Thyroid gland (tissue), 4 donors: ENCODE measurements around the gene WWP2. TPM values are rescaled to one million over a fixed set of nuclear protein-coding genes. Genes with fewer than 3 reads are reported as not detected.

Source experiments
- DNase-seq, 2 donors: peaks; one replicate each; pipeline ENCODE4 v3.0.0-alpha.2; 2019
- H3K27ac ChIP-seq, 3 donors: fragments of 200-600 bp; sonication (generic); 1 replicate in 2 of 3; 2 replicates in 1 of 3; pipeline ENCODE4 v1.5.1; 2016 to 2019; ENCODE audit warnings: mild to moderate bottlenecking in 1 of 3, moderate library complexity in 1 of 3
- H3K27me3 ChIP-seq: fragments of 200-600 bp; sonication (generic); one replicate; pipeline ENCODE4 v1.5.1; 2019
- H3K36me3 ChIP-seq, 2 donors: fragments of 200-600 bp; sonication (generic); one replicate each; pipeline ENCODE4 v1.5.1; 2016 to 2019
- H3K4me1 ChIP-seq, 2 donors: fragments of 200-600 bp; sonication (generic); one replicate each; pipeline ENCODE4 v1.5.1; 2017 to 2019
- H3K4me3 ChIP-seq, 3 donors: fragments of 200-600 bp; sonication (generic); replicated peaks in 1 of 3; 1 replicate in 2 of 3; 2 replicates in 1 of 3; pipeline ENCODE4 v1.5.1; 2016; ENCODE audit warnings: mild to moderate bottlenecking in 1 of 3
- H3K9me3 ChIP-seq: fragments of 200-600 bp; sonication (generic); one replicate; pipeline ENCODE4 v1.5.1; 2017
- CTCF ChIP-seq, 6 experiments: fragments of 200-600 bp in 3 of 6; fragments of 450-650 bp in 3 of 6; sonication (generic) in 3 of 6; IDR thresholded peaks; one replicate each; pipeline ENCODE4 v1.5.1; 2016 to 2019; ENCODE audit warnings: antibody characterized with exemption in 6 of 6, mild to moderate bottlenecking in 2 of 6, inconsistent platforms in 1 of 6, moderate library complexity in 1 of 6
- POLR2A ChIP-seq, 2 donors: fragments of 450-650 bp; IDR thresholded peaks; one replicate each; pipeline ENCODE4 v1.6.1; 2017; ENCODE audit warnings: antibody characterized with exemption in 2 of 2, mild to moderate bottlenecking in 2 of 2, moderate library complexity in 1 of 2
- WGBS, 2 donors: methylation state at CpG; one replicate each; pipeline ENCODE4 v1.1.5; 2017; 5-methylcytosine and 5-hydroxymethylcytosine counted together
- intact Hi-C: fragments of 100-400 bp; cut with DNase I; formaldehyde crosslinking; loops from one replicate; pipeline ENCODE4 v1.15.1; 2023
- total RNA-seq, 4 donors: library from RNA; depleted of rRNA; stranded (reverse); fragments of >200 nt; gene quantifications; one replicate each; pipeline ENCODE4 v1.2.3, GENCODE V29; 2016

WWP2 gene
- total RNA-seq, 4 donors from 2014 or later = 35.9 to 72.1 (median 47.7) TPM

- TF ChIP-seq CTCF (IDR thresholded peaks at IDR 0.05) = no peak
- TF ChIP-seq POLR2A (IDR thresholded peaks at IDR 0.05) = no peak
- Histone ChIP-seq H3K27me3 (no peaks in the 10 kb centered on the region), H3K4me1 (peaks cover 0 to 4% of the 10 kb centered on the region in 2 donors), H3K36me3 (peaks cover 2 to 9% of the 10 kb centered on the region in 2 donors), H3K27ac (no peak overlapping the region), H3K4me3 (no peak overlapping the region), H3K9me3 (no peaks in the 10 kb centered on the region)
- intact Hi-C loops = no loop called here
- WGBS, 2 donors = 96 to 98% methylated on average over 4 of the region's 4 CpGs
- DNase-seq = no peak
Observed at GRCh38 chr16:69793526-69793925, 31.4 kb downstream of the WWP2 start.

- H3K27me3 ChIP-seq = no peaks in the 10 kb centered on the region
- H3K27ac ChIP-seq = no peak overlapping the region
- intact Hi-C loops = no loop called here
- peaks cover 0 to 4% of the 10 kb centered on the region in 2 donors for H3K4me1 ChIP-seq
- no peaks in the 10 kb centered on the region for H3K9me3 ChIP-seq
- no peak for TF ChIP-seq POLR2A (IDR thresholded peaks at IDR 0.05)
- no peak for TF ChIP-seq CTCF (IDR thresholded peaks at IDR 0.05)
- WGBS, 2 donors = 81 to 89% methylated on average over 2 of the region's 2 CpGs
- peaks cover 0 to 10% of the 10 kb centered on the region in 2 donors for H3K36me3 ChIP-seq
- no peak for DNase-seq
- H3K4me3 ChIP-seq = no peak overlapping the region
Observed at GRCh38 chr16:69794486-69794885, 32.4 kb downstream of the WWP2 start.

GRCh38 chr16:69796285-69797118 lies 34.4 kb downstream of the WWP2 start:
- TF ChIP-seq CTCF (IDR thresholded peaks at IDR 0.05) (peak; percentile 89 to 95 (median 90)), POLR2A (IDR thresholded peaks at IDR 0.05) (no peak)
- Histone ChIP-seq H3K4me1 (peaks cover 0 to 4% of the 10 kb centered on the region in 2 donors), H3K4me3 (no peak overlapping the region), H3K27ac (no peak overlapping the region), H3K9me3 (no peaks in the 10 kb centered on the region), H3K36me3 (peaks cover 4 to 11% of the 10 kb centered on the region in 2 donors), H3K27me3 (no peaks in the 10 kb centered on the region)
- 41 to 45% methylated on average over 19 of the region's 19 CpGs for WGBS, 2 donors
- intact Hi-C loops = no loop called here
- peak; percentile 26 to 34 for DNase-seq

GRCh38 chr16:69798466-69798865 lies 36.3 kb downstream of the WWP2 start:
- Histone ChIP-seq H3K27ac (no peak overlapping the region), H3K4me1 (peaks cover 0 to 4% of the 10 kb centered on the region in 2 donors), H3K9me3 (no peaks in the 10 kb centered on the region), H3K4me3 (no peak overlapping the region), H3K36me3 (peaks cover 4 to 11% of the 10 kb centered on the region in 2 donors), H3K27me3 (no peaks in the 10 kb centered on the region)
- 68 to 76% methylated on average over 8 of the region's 8 CpGs for WGBS, 2 donors
- no peak for DNase-seq
- intact Hi-C loops = loop anchor here (2.0 kb wide), 1 partner anchor 132 kb away; no protein-coding TSS in a partner anchor
- TF ChIP-seq CTCF (IDR thresholded peaks at IDR 0.05) = no peak
- no peak for TF ChIP-seq POLR2A (IDR thresholded peaks at IDR 0.05)

GRCh38 chr16:69799611-69800031 lies 37.5 kb downstream of the WWP2 start:
- WGBS, 2 donors = 92% methylated on average over 11 of the region's 11 CpGs
- H3K9me3 ChIP-seq = no peaks in the 10 kb centered on the region
- intact Hi-C loops = loop anchor here (2.0 kb wide), 1 partner anchor 131 kb away; no protein-coding TSS in a partner anchor
- no peaks in the 10 kb centered on the region for H3K27me3 ChIP-seq
- H3K4me1 ChIP-seq = peaks cover 0 to 4% of the 10 kb centered on the region in 2 donors
- no peak overlapping the region for H3K4me3 ChIP-seq
- DNase-seq = no peak
- no peak for TF ChIP-seq POLR2A (IDR thresholded peaks at IDR 0.05)
- TF ChIP-seq CTCF (IDR thresholded peaks at IDR 0.05) = no peak
- no peak overlapping the region for H3K27ac ChIP-seq
- peaks cover 4 to 11% of the 10 kb centered on the region in 2 donors for H3K36me3 ChIP-seq
